Measurements from ENCODE around the gene ELAVL3.
"Not testable (repeated sequence)": the region's sequence is repeated elsewhere in the genome, so short reads cannot be mapped to it uniquely, and the experiment has no call there.

The ELAVL3 gene

DNA sequence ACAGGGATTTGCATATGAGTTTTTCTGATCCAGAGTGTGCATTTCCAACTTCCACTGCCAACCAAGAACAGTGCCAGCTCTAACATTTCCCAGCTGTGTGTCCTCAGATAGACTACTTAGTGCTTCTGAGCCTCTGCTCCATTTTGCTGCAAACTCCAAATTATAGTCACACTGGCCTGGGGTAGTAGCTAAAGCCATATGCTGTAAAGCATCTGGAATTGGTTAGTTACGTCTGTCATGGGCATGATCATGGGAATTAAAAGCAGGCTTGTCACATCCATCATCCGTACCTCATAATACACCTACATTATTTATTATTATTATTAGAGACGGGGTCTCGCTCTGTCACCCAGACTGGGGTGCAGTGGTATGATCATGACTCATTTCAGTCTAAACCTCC lies 7.1 kb downstream of the ELAVL3 start:
- H3K4me3 ChIP-seq (ENCODE audit: control insufficient read depth, low read depth, low read length): no peak overlapping the region
- TF ChIP-seq, protein P1, sequence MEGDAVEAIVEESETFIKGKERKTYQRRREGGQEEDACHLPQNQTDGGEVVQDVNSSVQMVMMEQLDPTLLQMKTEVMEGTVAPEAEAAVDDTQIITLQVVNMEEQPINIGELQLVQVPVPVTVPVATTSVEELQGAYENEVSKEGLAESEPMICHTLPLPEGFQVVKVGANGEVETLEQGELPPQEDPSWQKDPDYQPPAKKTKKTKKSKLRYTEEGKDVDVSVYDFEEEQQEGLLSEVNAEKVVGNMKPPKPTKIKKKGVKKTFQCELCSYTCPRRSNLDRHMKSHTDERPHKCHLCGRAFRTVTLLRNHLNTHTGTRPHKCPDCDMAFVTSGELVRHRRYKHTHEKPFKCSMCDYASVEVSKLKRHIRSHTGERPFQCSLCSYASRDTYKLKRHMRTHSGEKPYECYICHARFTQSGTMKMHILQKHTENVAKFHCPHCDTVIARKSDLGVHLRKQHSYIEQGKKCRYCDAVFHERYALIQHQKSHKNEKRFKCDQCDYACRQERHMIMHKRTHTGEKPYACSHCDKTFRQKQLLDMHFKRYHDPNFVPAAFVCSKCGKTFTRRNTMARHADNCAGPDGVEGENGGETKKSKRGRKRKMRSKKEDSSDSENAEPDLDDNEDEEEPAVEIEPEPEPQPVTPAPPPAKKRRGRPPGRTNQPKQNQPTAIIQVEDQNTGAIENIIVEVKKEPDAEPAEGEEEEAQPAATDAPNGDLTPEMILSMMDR (IDR thresholded peaks at IDR 0.05; ENCODE audit: control insufficient read depth, insufficient read depth, low read depth, low read length, missing control alignments): no peak
- no peak for DNase-seq (ENCODE audit: low read depth)

DNA sequence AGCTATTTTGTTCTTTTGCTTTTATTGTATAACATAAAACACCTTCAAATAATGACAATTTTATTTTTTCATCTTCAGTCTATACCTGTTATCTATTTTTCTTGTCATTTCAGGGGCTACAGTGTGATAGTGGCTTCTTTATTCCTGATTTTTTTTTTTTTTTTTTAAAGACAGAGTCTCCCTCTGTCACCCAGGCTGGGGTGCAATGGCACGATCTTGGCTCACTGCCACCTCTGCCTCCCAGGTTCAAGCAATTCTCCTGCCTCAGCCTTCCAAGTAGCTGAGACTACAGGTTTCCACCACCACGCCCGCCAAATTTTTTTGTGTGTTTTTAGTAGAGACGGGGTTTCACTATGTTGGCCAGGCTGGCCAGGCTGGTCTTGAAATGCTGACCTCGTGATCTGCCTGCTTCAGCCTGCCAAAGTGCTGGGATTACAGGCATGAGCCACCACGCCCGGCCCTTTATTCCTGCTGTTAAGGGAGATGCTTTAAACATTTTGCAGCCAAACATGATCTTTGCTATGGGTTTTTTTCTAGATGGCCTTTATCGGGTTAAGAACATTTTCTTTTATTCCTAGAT lies 12.5 kb downstream of the ELAVL3 start:
- DNase-seq (ENCODE audit: low read depth); H3K4me3 ChIP-seq (ENCODE audit: control insufficient read depth, low read depth, low read length): not testable (repeated sequence)

DNA sequence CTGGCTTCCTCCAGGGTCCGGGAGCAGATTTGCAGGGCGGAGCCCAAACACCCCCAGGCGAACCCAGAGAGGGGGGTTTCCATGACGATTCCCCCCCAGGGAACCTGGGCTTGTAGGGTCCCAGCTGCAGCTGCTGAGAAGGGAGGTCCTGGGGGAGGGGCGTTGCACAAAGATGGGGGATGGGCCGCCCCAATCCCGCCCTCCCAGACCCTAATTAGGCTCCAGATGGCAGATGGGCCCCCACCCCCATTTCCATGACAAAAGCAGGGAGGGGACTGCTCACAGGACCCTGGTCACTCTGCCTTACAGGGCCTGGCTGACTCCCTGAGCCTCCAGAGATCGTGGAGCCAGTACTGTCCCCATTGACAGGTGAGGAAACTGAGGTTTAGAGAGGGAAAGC lies 15.2 kb downstream of the ELAVL3 start:
- TF ChIP-seq, protein P1 (IDR thresholded peaks at IDR 0.05; ENCODE audit: control insufficient read depth, insufficient read depth, low read depth, low read length, missing control alignments): no peak
- DNase-seq (ENCODE audit: low read depth): no peak
- H3K4me3 ChIP-seq (ENCODE audit: control insufficient read depth, low read depth, low read length): no peak overlapping the region

DNA sequence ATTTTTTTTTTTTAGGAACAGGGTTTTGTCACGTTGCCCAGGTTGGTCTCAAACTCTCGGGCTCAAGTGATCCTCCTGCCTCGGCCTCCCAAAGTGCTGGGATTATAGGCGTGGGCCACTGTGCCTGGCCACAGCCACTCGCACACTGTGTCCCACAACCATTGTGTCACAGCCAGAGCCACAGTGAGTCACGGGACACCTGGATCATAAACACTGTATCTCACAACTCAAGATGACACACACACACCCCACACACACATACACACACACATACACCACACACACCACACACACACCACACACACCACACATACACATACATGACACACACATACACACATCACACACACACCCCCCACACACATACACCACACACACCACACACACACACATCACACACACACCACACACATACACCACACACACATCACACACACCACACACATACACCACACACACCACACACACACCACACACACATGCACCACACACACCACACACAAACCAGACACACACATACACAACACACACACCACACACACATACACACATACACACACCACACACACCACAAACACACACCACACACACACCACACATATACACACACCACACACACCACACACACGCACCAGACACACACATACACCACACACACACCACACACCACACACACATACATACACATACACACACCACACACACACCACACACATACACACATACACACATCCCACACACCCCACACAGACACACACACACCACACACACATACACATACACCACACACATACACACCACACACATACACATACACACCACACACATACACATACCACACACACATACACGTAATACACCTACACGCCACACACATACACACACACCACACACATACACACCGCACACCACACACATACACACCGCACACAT lies 16.2 kb downstream of the ELAVL3 start:
- DNase-seq (ENCODE audit: low read depth): no peak
- TF ChIP-seq, protein P1 (IDR thresholded peaks at IDR 0.05; ENCODE audit: control insufficient read depth, insufficient read depth, low read depth, low read length, missing control alignments): no peak
- no peak overlapping the region for H3K4me3 ChIP-seq (ENCODE audit: control insufficient read depth, low read depth, low read length)

DNA sequence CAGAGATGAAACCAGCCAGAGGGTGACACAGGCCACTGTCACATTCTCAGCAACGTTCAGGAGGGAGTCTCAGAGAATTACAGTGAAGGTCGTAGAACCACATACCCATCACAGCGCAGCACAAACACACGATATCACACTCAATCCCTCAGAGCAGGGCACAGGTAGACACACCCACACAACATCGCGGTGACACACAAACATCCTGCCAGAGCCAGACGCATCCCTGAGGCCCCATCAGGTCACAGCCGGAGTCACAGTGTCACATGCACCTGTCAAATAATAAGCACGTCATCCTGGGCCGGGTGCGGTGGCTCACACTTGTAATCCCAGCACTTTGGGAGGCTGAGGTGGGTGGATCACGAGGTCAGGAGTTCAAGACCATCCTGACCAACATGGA lies 17.5 kb downstream of the ELAVL3 start:
- no peak for DNase-seq (ENCODE audit: low read depth)
- no peak overlapping the region for H3K4me3 ChIP-seq (ENCODE audit: control insufficient read depth, low read depth, low read length)
- TF ChIP-seq, protein P1 (IDR thresholded peaks at IDR 0.05; ENCODE audit: control insufficient read depth, insufficient read depth, low read depth, low read length, missing control alignments): no peak

DNA sequence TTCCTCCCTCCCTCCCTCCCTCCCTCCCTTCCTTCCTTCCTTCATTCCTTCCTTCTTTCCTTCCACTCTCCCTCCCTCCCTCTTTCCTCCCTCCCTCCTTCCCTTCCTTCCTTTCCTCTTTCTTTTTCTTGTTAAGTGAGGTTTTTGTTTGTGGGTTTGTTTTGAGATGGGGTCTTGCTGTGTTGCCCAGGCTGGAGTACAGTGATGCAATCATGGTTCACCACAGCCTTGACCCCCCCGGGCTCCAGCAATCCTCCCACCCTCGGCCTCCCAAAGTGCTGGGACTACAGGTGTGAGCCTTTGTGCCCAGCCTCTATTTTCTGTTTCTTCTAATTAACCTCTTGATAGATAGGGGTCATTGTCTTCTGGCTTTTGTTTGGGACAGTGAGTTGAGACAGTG lies 19.4 kb downstream of the ELAVL3 start:
- H3K4me3 ChIP-seq (ENCODE audit: control insufficient read depth, low read depth, low read length): no peak overlapping the region
- TF ChIP-seq, protein P1 (IDR thresholded peaks at IDR 0.05; ENCODE audit: control insufficient read depth, insufficient read depth, low read depth, low read length, missing control alignments): no peak
- DNase-seq (ENCODE audit: low read depth): no peak

DNA sequence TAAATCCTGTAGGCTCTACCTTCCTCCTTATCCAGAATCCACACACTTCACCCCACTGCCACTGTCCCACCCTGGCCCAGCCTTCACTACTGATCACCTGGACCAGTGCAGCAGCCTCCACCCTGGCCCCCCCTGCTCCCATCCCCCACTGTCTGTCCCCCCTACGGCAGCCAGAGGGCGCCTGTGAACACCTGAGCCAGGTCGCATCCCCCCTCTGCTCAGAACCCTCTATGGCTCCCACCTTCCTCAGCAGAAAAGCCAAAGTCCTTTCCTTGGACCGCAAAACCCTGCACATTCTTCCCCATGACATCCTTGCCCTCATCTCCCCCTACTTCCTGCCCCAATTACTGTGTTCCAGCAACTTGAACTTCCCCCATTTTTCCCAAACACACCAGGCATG lies 20.6 kb downstream of the ELAVL3 start:
- no peak for DNase-seq (ENCODE audit: low read depth)
- TF ChIP-seq, protein P1 (IDR thresholded peaks at IDR 0.05; ENCODE audit: control insufficient read depth, insufficient read depth, low read depth, low read length, missing control alignments): peak; percentile 42
- H3K4me3 ChIP-seq (ENCODE audit: control insufficient read depth, low read depth, low read length): no peak overlapping the region

DNA sequence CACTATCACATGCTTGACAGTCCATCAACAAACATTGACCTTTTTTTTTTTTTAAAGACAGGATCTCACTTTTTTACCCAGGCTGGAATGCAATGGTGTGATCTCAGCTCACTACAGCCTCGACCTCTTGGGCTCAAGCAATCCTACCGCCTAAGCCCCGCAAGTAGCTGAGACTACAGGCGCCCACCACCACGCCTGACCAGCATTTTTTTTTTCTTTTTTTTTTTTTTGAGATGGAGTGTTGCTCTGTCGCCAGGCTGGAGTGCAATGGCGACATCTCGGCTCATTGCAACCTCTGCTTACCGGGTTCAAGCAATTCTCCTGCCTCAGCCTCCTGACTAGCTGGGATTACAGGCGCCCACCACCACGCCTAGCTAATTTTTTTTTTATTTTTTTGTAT lies 21.9 kb downstream of the ELAVL3 start:
- H3K4me3 ChIP-seq (ENCODE audit: control insufficient read depth, low read depth, low read length); DNase-seq (ENCODE audit: low read depth): not testable (repeated sequence)

Data from AG09309 (cell line).